ENCODE measurements around the gene NLGN1.

The NLGN1 gene

DNA sequence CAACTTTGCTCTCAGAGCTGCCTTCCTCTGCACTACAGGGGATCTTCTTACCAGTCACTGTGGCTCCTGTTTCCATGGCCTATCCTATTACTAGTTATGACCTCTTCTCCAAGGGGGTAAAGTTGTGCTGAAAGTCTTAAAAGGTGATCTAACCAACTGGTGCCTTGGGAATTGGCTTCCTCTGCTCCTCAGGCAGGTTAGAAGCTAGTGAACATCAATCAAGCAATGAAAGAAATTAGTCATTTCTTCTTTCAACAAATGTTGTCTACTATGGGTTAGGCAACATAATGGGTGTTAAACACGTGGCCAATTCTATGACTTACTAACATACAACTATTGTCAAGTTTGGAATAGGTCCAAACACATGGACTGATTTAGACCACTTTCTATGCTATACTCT, 890.2 kb downstream of the NLGN1 start:
- H3K9me3 ChIP-seq (ENCODE audit: control insufficient read depth, insufficient read depth, low read length): no peaks in the 10 kb centered on the region
- no peaks in the 10 kb centered on the region for H3K36me3 ChIP-seq (ENCODE audit: control insufficient read depth, insufficient read depth, low read length)
- H3K4me1 ChIP-seq (ENCODE audit: control insufficient read depth, insufficient read depth, low read length): peaks cover 6% of the 10 kb centered on the region
- H3K4me3 ChIP-seq (ENCODE audit: low read depth, low read length): no peak overlapping the region
- no peaks in the 10 kb centered on the region for H3K27me3 ChIP-seq (ENCODE audit: control insufficient read depth, insufficient read depth, low read length)
- no peak overlapping the region for H3K9ac ChIP-seq (ENCODE audit: low read depth, low read length)

DNA sequence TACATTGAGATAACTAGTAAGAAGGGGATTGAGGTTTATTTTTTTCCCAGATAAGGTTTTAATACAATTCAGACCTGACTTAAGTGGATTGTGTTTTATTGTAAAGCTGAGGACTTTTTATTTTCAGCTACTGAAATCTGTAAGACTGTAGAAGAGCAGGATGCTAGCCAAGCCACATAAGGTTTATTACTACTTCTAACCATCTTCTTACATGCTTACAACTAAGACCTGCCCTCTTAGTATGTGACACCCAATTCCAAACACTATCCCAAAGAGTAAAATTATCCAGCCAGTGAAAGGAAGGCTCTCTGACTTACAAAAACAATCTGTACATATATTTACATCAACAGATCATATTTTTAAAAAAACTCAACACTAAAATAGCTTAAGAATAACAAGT, 897.1 kb downstream of the NLGN1 start:
- Histone ChIP-seq H3K9ac (ENCODE audit: low read depth, low read length) (no peak overlapping the region), H3K4me1 (ENCODE audit: control insufficient read depth, insufficient read depth, low read length) (no peaks in the 10 kb centered on the region), H3K36me3 (ENCODE audit: control insufficient read depth, insufficient read depth, low read length) (no peaks in the 10 kb centered on the region), H3K4me3 (ENCODE audit: low read depth, low read length) (no peak overlapping the region), H3K27me3 (ENCODE audit: control insufficient read depth, insufficient read depth, low read length) (no peaks in the 10 kb centered on the region), H3K9me3 (ENCODE audit: control insufficient read depth, insufficient read depth, low read length) (no peaks in the 10 kb centered on the region)

DNA sequence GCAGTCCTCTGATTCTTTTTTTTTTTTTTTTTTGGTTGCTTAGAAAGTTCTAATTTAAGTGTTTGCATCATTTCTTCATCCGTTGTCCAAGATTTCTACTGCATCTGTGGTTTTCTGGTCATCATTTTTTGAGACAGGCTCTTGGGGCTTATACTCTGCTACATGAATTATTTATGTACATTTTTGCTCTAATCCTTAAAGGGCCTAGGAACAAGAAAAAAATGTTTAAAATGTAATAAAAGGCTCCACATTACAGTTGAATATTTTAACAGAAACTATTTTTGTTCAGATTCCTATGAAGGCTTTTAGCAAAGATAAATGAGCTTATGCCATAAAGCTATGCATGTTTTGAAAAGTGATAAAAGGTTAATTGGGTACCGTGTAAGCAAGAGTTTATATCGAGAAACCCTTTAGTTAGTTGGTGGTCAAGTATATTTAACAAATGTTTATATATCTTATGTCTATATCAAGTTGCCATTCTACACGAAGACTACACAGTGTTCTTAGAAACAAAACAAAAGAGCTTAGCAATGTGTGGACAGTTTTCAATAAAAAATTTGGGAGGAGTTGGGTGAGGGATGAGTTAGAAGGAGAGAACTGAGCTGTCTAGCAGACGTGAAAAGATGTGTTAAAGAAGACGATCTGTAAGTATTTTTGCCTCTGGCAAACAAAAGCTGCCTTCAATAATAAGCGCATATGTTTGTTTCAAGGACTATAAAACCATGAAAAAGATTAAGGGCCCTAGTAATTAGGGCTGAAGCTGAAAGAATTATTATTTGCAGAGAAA, 898.0 kb downstream of the NLGN1 start:
- Histone ChIP-seq H3K4me1 (ENCODE audit: control insufficient read depth, insufficient read depth, low read length) (no peaks in the 10 kb centered on the region), H3K9ac (ENCODE audit: low read depth, low read length) (no peak overlapping the region), H3K27me3 (ENCODE audit: control insufficient read depth, insufficient read depth, low read length) (no peaks in the 10 kb centered on the region), H3K9me3 (ENCODE audit: control insufficient read depth, insufficient read depth, low read length) (no peaks in the 10 kb centered on the region), H3K4me3 (ENCODE audit: low read depth, low read length) (no peak overlapping the region), H3K36me3 (ENCODE audit: control insufficient read depth, insufficient read depth, low read length) (no peaks in the 10 kb centered on the region)

DNA sequence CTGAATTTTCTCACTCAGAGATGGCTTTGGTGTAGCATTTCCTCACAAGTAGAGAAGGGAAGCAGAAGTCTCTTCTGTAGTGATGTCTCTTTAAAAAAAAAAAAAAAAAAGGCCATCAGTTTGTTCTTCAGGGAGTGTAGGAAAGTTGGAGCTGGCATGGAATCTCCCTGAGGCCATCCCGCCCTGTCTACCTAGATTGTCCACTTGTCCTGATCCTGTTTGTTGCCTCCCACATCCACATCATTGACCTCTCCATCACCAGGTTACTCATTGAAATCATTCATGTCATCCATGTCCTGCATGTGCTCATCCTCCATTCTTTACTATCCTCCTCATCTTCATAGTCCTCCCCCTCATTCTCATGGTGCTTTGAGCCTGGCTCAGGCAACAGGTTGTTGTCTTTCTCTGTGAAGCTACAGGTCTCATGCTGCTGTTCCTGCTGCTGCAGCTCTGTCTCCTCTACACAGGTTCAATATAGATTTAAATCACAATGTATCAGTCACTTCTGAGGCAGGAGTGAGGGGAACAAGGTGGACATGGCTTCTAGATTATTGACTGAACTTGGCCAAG, 905.3 kb downstream of the NLGN1 start:
- Histone ChIP-seq H3K27me3 (ENCODE audit: control insufficient read depth, insufficient read depth, low read length) (no peaks in the 10 kb centered on the region), H3K4me1 (ENCODE audit: control insufficient read depth, insufficient read depth, low read length) (no peaks in the 10 kb centered on the region), H3K4me3 (ENCODE audit: low read depth, low read length) (no peak overlapping the region)

DNA sequence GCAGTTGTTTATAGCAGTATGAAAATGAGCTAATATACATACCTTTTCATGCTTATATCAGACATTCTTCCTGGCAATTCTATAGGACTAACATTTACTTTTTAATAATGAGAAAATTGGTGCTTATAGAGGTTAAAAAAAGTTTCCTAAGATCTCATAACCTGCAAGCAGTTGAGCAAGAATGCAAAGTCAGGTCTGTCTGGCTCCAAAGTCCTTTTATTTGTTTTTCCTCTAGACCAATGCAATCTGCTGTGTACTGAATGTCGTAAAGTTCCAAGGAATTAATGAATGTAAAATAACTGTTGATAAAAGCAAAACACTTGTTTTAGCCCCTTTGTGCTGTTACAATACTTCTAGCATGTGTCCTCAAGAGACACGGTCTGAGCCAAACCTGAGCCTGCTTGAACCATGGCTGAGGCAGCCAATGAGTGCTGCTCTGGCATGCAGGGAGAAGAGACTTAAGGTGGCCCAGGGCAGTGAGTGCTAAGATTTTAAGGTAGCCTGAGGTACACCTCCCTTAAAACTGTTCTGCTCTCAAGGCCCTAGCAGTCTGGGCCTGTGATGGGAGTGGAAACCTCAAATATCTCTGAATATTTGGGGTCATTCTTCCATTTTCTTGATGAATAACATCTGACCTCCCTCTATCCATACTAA, 906.5 kb downstream of the NLGN1 start:
- H3K9me3 ChIP-seq (ENCODE audit: control insufficient read depth, insufficient read depth, low read length): no peaks in the 10 kb centered on the region
- no peaks in the 10 kb centered on the region for H3K4me1 ChIP-seq (ENCODE audit: control insufficient read depth, insufficient read depth, low read length)
- H3K36me3 ChIP-seq (ENCODE audit: control insufficient read depth, insufficient read depth, low read length): no peaks in the 10 kb centered on the region
- no peak overlapping the region for H3K4me3 ChIP-seq (ENCODE audit: low read depth, low read length)
- H3K27me3 ChIP-seq (ENCODE audit: control insufficient read depth, insufficient read depth, low read length): no peaks in the 10 kb centered on the region
- H3K9ac ChIP-seq (ENCODE audit: low read depth, low read length): no peak overlapping the region

More for the DNA sequence above, 905.3 kb downstream of the NLGN1 start:
- Histone ChIP-seq H3K9me3 (ENCODE audit: control insufficient read depth, insufficient read depth, low read length) (no peaks in the 10 kb centered on the region), H3K36me3 (ENCODE audit: control insufficient read depth, insufficient read depth, low read length) (no peaks in the 10 kb centered on the region), H3K9ac (ENCODE audit: low read depth, low read length) (no peak overlapping the region)

DNA sequence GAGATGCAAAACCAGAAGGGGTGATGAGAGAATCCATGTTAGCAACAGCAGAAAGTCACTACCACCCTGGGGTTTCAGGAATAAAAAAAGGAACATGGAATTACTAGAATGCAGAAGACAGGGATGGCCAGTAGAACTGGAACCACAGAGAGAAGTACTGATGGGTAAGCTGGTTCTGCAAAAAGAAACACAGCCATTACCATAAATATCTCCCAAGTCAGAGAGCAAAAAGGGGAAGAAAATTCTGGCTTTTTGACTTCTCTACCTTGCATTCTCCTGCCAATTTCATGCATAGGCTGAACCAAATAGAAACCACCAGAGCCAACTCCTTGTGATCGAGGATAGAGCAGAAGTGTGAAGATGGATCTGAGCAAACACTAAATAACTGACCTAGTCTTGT, 911.2 kb downstream of the NLGN1 start:
- Histone ChIP-seq H3K27me3 (ENCODE audit: control insufficient read depth, insufficient read depth, low read length) (no peaks in the 10 kb centered on the region), H3K9ac (ENCODE audit: low read depth, low read length) (no peak overlapping the region), H3K9me3 (ENCODE audit: control insufficient read depth, insufficient read depth, low read length) (no peaks in the 10 kb centered on the region), H3K4me1 (ENCODE audit: control insufficient read depth, insufficient read depth, low read length) (no peaks in the 10 kb centered on the region), H3K4me3 (ENCODE audit: low read depth, low read length) (no peak overlapping the region), H3K36me3 (ENCODE audit: control insufficient read depth, insufficient read depth, low read length) (no peaks in the 10 kb centered on the region)

GRCh38 chr3:174310475-174310983, 913.0 kb downstream of the NLGN1 start:
- no peaks in the 10 kb centered on the region for H3K9me3 ChIP-seq (ENCODE audit: control insufficient read depth, insufficient read depth, low read length)
- H3K9ac ChIP-seq (ENCODE audit: low read depth, low read length): no peak overlapping the region
- no peaks in the 10 kb centered on the region for H3K27me3 ChIP-seq (ENCODE audit: control insufficient read depth, insufficient read depth, low read length)

DNA sequence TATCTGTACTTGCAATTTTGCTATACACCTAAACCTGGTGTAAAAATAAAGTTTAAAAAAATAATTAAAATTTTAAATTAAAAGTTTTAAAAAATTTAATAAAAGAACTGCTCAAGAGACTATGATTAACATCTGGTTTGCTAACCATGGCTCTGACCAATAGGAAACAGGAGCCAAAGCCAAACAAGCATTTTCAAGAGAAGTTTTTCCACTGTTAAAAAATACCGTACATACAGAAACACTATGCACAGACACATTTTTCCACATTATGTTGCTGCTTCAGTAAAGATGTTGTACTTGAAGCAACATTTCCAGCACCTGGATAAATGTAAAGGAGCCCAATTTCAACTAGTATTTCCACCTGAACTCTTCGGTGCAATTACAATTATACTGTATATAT, 917.7 kb downstream of the NLGN1 start:
- H3K9me3 ChIP-seq (ENCODE audit: control insufficient read depth, insufficient read depth, low read length): no peaks in the 10 kb centered on the region
- no peak overlapping the region for H3K4me3 ChIP-seq (ENCODE audit: low read depth, low read length)
- H3K36me3 ChIP-seq (ENCODE audit: control insufficient read depth, insufficient read depth, low read length): no peaks in the 10 kb centered on the region
- no peak overlapping the region for H3K9ac ChIP-seq (ENCODE audit: low read depth, low read length)
- peaks cover 3% of the 10 kb centered on the region for H3K4me1 ChIP-seq (ENCODE audit: control insufficient read depth, insufficient read depth, low read length)
- no peaks in the 10 kb centered on the region for H3K27me3 ChIP-seq (ENCODE audit: control insufficient read depth, insufficient read depth, low read length)

More at GRCh38 chr3:174310475-174310983, 913.0 kb downstream of the NLGN1 start:
- Histone ChIP-seq H3K4me3 (ENCODE audit: low read depth, low read length) (no peak overlapping the region), H3K36me3 (ENCODE audit: control insufficient read depth, insufficient read depth, low read length) (no peaks in the 10 kb centered on the region), H3K4me1 (ENCODE audit: control insufficient read depth, insufficient read depth, low read length) (no peaks in the 10 kb centered on the region)

- Histone ChIP-seq H3K36me3 (ENCODE audit: control insufficient read depth, insufficient read depth, low read length) (no peaks in the 10 kb centered on the region), H3K4me3 (ENCODE audit: low read depth, low read length) (no peak overlapping the region), H3K9me3 (ENCODE audit: control insufficient read depth, insufficient read depth, low read length) (no peaks in the 10 kb centered on the region), H3K9ac (ENCODE audit: low read depth, low read length) (no peak overlapping the region), H3K27me3 (ENCODE audit: control insufficient read depth, insufficient read depth, low read length) (no peaks in the 10 kb centered on the region), H3K4me1 (ENCODE audit: control insufficient read depth, insufficient read depth, low read length) (peaks cover 3% of the 10 kb centered on the region)
These were observed 919.5 kb downstream of the NLGN1 start for GRCh38 chr3:174317005-174317404.

DNA sequence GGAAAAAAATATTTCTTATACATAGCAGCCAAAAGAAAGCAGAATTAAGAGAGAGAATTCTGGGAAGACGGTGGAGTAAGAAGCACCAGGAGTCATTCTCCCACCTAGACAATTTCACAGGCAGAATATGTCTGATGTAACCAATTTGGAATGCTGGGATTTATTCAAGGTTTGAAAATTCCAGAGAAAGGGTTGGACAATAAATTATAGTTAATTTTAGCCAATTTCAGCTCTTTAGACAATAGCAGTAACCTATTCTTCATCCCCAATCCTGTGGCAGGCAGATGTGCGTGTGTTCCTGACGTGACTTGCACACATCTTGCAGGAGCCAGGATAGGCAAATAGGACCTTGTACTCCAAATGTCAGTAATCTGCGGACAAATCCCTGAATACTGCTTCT, 920.6 kb downstream of the NLGN1 start:
- no peaks in the 10 kb centered on the region for H3K36me3 ChIP-seq (ENCODE audit: control insufficient read depth, insufficient read depth, low read length)
- H3K9me3 ChIP-seq (ENCODE audit: control insufficient read depth, insufficient read depth, low read length): no peaks in the 10 kb centered on the region
- peaks cover 3% of the 10 kb centered on the region for H3K4me1 ChIP-seq (ENCODE audit: control insufficient read depth, insufficient read depth, low read length)
- no peak overlapping the region for H3K9ac ChIP-seq (ENCODE audit: low read depth, low read length)
- no peak overlapping the region for H3K4me3 ChIP-seq (ENCODE audit: low read depth, low read length)
- H3K27me3 ChIP-seq (ENCODE audit: control insufficient read depth, insufficient read depth, low read length): no peaks in the 10 kb centered on the region

GRCh38 chr3:174321548-174321947, 924.0 kb downstream of the NLGN1 start:
- Histone ChIP-seq H3K27me3 (ENCODE audit: control insufficient read depth, insufficient read depth, low read length) (no peaks in the 10 kb centered on the region), H3K9ac (ENCODE audit: low read depth, low read length) (no peak overlapping the region), H3K4me3 (ENCODE audit: low read depth, low read length) (no peak overlapping the region), H3K36me3 (ENCODE audit: control insufficient read depth, insufficient read depth, low read length) (no peaks in the 10 kb centered on the region), H3K4me1 (ENCODE audit: control insufficient read depth, insufficient read depth, low read length) (peaks cover 3% of the 10 kb centered on the region), H3K9me3 (ENCODE audit: control insufficient read depth, insufficient read depth, low read length) (no peaks in the 10 kb centered on the region)

DNA sequence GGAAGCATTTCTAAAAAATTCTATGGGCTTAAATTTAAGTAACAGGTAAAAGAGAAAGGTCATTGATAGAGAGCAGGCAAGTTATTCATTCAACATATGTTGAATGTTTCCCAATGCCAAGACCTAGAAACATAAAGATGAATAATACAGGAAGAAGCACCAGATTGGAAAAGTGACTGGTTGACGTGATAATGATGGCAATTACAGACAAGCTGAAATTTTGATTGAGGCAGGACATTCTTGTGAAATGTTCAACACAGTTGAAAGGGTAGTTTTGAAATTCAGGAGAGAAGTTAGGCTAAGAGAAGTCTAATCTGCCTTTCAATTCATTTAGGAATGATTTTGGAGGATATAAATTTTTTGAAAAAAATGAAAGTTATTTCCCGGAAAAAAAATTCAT, 925.2 kb downstream of the NLGN1 start:
- no peaks in the 10 kb centered on the region for H3K36me3 ChIP-seq (ENCODE audit: control insufficient read depth, insufficient read depth, low read length)
- H3K4me3 ChIP-seq (ENCODE audit: low read depth, low read length): no peak overlapping the region
- no peaks in the 10 kb centered on the region for H3K27me3 ChIP-seq (ENCODE audit: control insufficient read depth, insufficient read depth, low read length)
- H3K9me3 ChIP-seq (ENCODE audit: control insufficient read depth, insufficient read depth, low read length): no peaks in the 10 kb centered on the region
- peaks cover 3% of the 10 kb centered on the region for H3K4me1 ChIP-seq (ENCODE audit: control insufficient read depth, insufficient read depth, low read length)
- H3K9ac ChIP-seq (ENCODE audit: low read depth, low read length): no peak overlapping the region

Data from iPS-15b (cell line).